ENCODE measurements around the gene TIMM10B. TPM values are rescaled to one million over a fixed set of nuclear protein-coding genes. Genes with fewer than 3 reads are reported as not detected.
A peak's percentile ranks its signal among the peaks of the same experiment; 100 is the strongest.

TIMM10B gene
- polyA plus RNA-seq, 2 of the 4 experiments (the other 2 are of a cell fraction) = 24.4 to 35.6 TPM

GRCh38 chr11:6531267-6531752, 50.0 kb downstream of the TIMM10B start:
- H3K9me3 ChIP-seq = no peaks in the 10 kb centered on the region
- H3K4me3 ChIP-seq = no peak overlapping the region
- TF ChIP-seq SMC3 (IDR thresholded peaks at IDR 0.05) (peak; percentile 57; the same call in 2 of the 3 replicates), PHF8 (IDR thresholded peaks at IDR 0.05; ENCODE audit: borderline replicate concordance, low read depth) (no peak), RAD21 (conservative IDR thresholded peaks at IDR 0.05 in 1 of 2, IDR thresholded peaks at IDR 0.05 in 1 of 2) (peak; percentile 69 to 76)
- TF ChIP-seq, protein P1, sequence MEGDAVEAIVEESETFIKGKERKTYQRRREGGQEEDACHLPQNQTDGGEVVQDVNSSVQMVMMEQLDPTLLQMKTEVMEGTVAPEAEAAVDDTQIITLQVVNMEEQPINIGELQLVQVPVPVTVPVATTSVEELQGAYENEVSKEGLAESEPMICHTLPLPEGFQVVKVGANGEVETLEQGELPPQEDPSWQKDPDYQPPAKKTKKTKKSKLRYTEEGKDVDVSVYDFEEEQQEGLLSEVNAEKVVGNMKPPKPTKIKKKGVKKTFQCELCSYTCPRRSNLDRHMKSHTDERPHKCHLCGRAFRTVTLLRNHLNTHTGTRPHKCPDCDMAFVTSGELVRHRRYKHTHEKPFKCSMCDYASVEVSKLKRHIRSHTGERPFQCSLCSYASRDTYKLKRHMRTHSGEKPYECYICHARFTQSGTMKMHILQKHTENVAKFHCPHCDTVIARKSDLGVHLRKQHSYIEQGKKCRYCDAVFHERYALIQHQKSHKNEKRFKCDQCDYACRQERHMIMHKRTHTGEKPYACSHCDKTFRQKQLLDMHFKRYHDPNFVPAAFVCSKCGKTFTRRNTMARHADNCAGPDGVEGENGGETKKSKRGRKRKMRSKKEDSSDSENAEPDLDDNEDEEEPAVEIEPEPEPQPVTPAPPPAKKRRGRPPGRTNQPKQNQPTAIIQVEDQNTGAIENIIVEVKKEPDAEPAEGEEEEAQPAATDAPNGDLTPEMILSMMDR (IDR thresholded peaks at IDR 0.05) = peak; percentile 76
- 0% methylated on average over 1 of the region's 1 CpG for WGBS (ENCODE audit: missing lambda C conversion rate)
- H3K4me2 ChIP-seq = no peak overlapping the region
- ChIA-PET POLR2A (interaction anchor here (0.6 to 1.1 kb wide), 3 partner anchors 12 to 152 kb away, joined by 3 to 5 read pairs (median 4); partner anchors contain the start of genes ARFIP2, MRPL17 and TIMM10B), CTCF (interaction anchor here (0.5 to 8.6 kb wide), 35 partner anchors 8 to 177 kb away, joined by 3 to 95 read pairs (median 4); partner anchors contain the start of genes HPX, MRPL17 and TPP1)
- ATAC-seq (peak; percentile 88 to 93), DNase-seq (ENCODE audit: low read depth in 1 of 2, low spot score in 1 of 2) (peak; percentile 57 to 79), FAIRE-seq (peak; percentile 23)
- H3K27ac ChIP-seq = no peak overlapping the region
- no peaks in the 10 kb centered on the region for H3K4me1 ChIP-seq

Other genes with a start within 250 kb of the TIMM10B start
- gene FHIP1B, start 246.9 kb upstream of the TIMM10B start, polyA plus RNA-seq (2011; rRNA removed) = 19.4 and 23.9 TPM in 2 replicates
- 12.6 to 14.3 TPM (median 13.9 TPM) in 3 replicates for gene FHIP1B, start 246.9 kb upstream of the TIMM10B start, polyA plus RNA-seq (2017; fragmentation: RNase III; extraction: RNeasy Plus Mini Kit Qiagen cat#74134 plus additional on column Dnase treatment)
- 0.12 and 0.19 TPM in 2 replicates for gene CNGA4, start 242.4 kb upstream of the TIMM10B start, polyA plus RNA-seq (2011; rRNA removed)
- gene CNGA4, start 242.4 kb upstream of the TIMM10B start, polyA plus RNA-seq (2017; fragmentation: RNase III; extraction: RNeasy Plus Mini Kit Qiagen cat#74134 plus additional on column Dnase treatment) = 0.10 to 0.12 TPM (median 0.11 TPM) in 3 replicates
- gene CCKBR, start 221.7 kb upstream of the TIMM10B start, polyA plus RNA-seq (2011; rRNA removed) = not detected in 2 replicates
- gene CCKBR, start 221.7 kb upstream of the TIMM10B start, polyA plus RNA-seq (2017; fragmentation: RNase III; extraction: RNeasy Plus Mini Kit Qiagen cat#74134 plus additional on column Dnase treatment) = not detected in 3 replicates
- 5.2 and 6.0 TPM in 2 replicates for gene CAVIN3, start 161.0 kb upstream of the TIMM10B start, polyA plus RNA-seq (2011; rRNA removed)
- 15.9 to 26.7 TPM (median 22.9 TPM) in 3 replicates for gene CAVIN3, start 161.0 kb upstream of the TIMM10B start, polyA plus RNA-seq (2017; fragmentation: RNase III; extraction: RNeasy Plus Mini Kit Qiagen cat#74134 plus additional on column Dnase treatment)
- 5.1 and 5.5 TPM in 2 replicates for gene SMPD1, start 91.0 kb upstream of the TIMM10B start, polyA plus RNA-seq (2011; rRNA removed)
- gene SMPD1, start 91.0 kb upstream of the TIMM10B start, polyA plus RNA-seq (2017; fragmentation: RNase III; extraction: RNeasy Plus Mini Kit Qiagen cat#74134 plus additional on column Dnase treatment) = 5.7 to 6.8 TPM (median 6.5 TPM) in 3 replicates
- gene APBB1, start 62.4 kb upstream of the TIMM10B start, polyA plus RNA-seq (2011; rRNA removed) = 13.6 and 17.2 TPM in 2 replicates
- gene APBB1, start 62.4 kb upstream of the TIMM10B start, polyA plus RNA-seq (2017; fragmentation: RNase III; extraction: RNeasy Plus Mini Kit Qiagen cat#74134 plus additional on column Dnase treatment) = 14.4 to 18.5 TPM (median 16.4 TPM) in 3 replicates
- gene HPX, start 40.5 kb upstream of the TIMM10B start, polyA plus RNA-seq (2011; rRNA removed) = 0.66 and 1.5 TPM in 2 replicates
- 0.35 to 0.70 TPM (median 0.57 TPM) in 3 replicates for gene HPX, start 40.5 kb upstream of the TIMM10B start, polyA plus RNA-seq (2017; fragmentation: RNase III; extraction: RNeasy Plus Mini Kit Qiagen cat#74134 plus additional on column Dnase treatment)
- 10.0 and 11.3 TPM in 2 replicates for gene TRIM3, start 7.6 kb upstream of the TIMM10B start, polyA plus RNA-seq (2011; rRNA removed)
- 17.5 to 19.8 TPM (median 19.6 TPM) in 3 replicates for gene TRIM3, start 7.6 kb upstream of the TIMM10B start, polyA plus RNA-seq (2017; fragmentation: RNase III; extraction: RNeasy Plus Mini Kit Qiagen cat#74134 plus additional on column Dnase treatment)
- 87.9 and 88.5 TPM in 2 replicates for gene ARFIP2, start 170 bp upstream of the TIMM10B start, polyA plus RNA-seq (2011; rRNA removed)
- 68.7 to 80.0 TPM (median 79.2 TPM) in 3 replicates for gene ARFIP2, start 170 bp upstream of the TIMM10B start, polyA plus RNA-seq (2017; fragmentation: RNase III; extraction: RNeasy Plus Mini Kit Qiagen cat#74134 plus additional on column Dnase treatment)
- 8.6 and 12.7 TPM in 2 replicates for gene DNHD1, start 15.8 kb downstream of the TIMM10B start, polyA plus RNA-seq (2011; rRNA removed)
- gene DNHD1, start 15.8 kb downstream of the TIMM10B start, polyA plus RNA-seq (2017; fragmentation: RNase III; extraction: RNeasy Plus Mini Kit Qiagen cat#74134 plus additional on column Dnase treatment) = 5.4 to 7.6 TPM (median 6.8 TPM) in 3 replicates
- gene RRP8, start 122.1 kb downstream of the TIMM10B start, polyA plus RNA-seq (2011; rRNA removed) = 20.5 and 25.9 TPM in 2 replicates
- 14.5 to 17.9 TPM (median 14.5 TPM) in 3 replicates for gene RRP8, start 122.1 kb downstream of the TIMM10B start, polyA plus RNA-seq (2017; fragmentation: RNase III; extraction: RNeasy Plus Mini Kit Qiagen cat#74134 plus additional on column Dnase treatment)
- 109 and 120 TPM in 2 replicates for gene ILK, start 122.3 kb downstream of the TIMM10B start, polyA plus RNA-seq (2011; rRNA removed)
- gene ILK, start 122.3 kb downstream of the TIMM10B start, polyA plus RNA-seq (2017; fragmentation: RNase III; extraction: RNeasy Plus Mini Kit Qiagen cat#74134 plus additional on column Dnase treatment) = 108 to 116 TPM (median 114 TPM) in 3 replicates
- 174 and 242 TPM in 2 replicates for gene TAF10, start 130.7 kb downstream of the TIMM10B start, polyA plus RNA-seq (2011; rRNA removed)
- 124 to 138 TPM (median 135 TPM) in 3 replicates for gene TAF10, start 130.7 kb downstream of the TIMM10B start, polyA plus RNA-seq (2017; fragmentation: RNase III; extraction: RNeasy Plus Mini Kit Qiagen cat#74134 plus additional on column Dnase treatment)
- gene TPP1, start 137.9 kb downstream of the TIMM10B start, polyA plus RNA-seq (2011; rRNA removed) = 53.2 and 63.0 TPM in 2 replicates
- 32.3 to 41.6 TPM (median 40.7 TPM) in 3 replicates for gene TPP1, start 137.9 kb downstream of the TIMM10B start, polyA plus RNA-seq (2017; fragmentation: RNase III; extraction: RNeasy Plus Mini Kit Qiagen cat#74134 plus additional on column Dnase treatment)
- 0.06 and 0.08 TPM in 2 replicates for gene DCHS1, start 174.3 kb downstream of the TIMM10B start, polyA plus RNA-seq (2011; rRNA removed)
- 0.04 to 0.07 TPM (median 0.06 TPM) in 3 replicates for gene DCHS1, start 174.3 kb downstream of the TIMM10B start, polyA plus RNA-seq (2017; fragmentation: RNase III; extraction: RNeasy Plus Mini Kit Qiagen cat#74134 plus additional on column Dnase treatment)
- 96.8 and 107 TPM in 2 replicates for gene MRPL17, start 201.8 kb downstream of the TIMM10B start, polyA plus RNA-seq (2011; rRNA removed)
- 127 to 132 TPM (median 128 TPM) in 3 replicates for gene MRPL17, start 201.8 kb downstream of the TIMM10B start, polyA plus RNA-seq (2017; fragmentation: RNase III; extraction: RNeasy Plus Mini Kit Qiagen cat#74134 plus additional on column Dnase treatment)